ENCODE results near the gene ABHD5.

ABHD5 gene

GRCh38 chr3:43764471-43764870 is 73.7 kb downstream of the ABHD5 start:
- TF ChIP-seq CTCF (conservative IDR thresholded peaks at IDR 0.05; ENCODE audit: low read length) = no peak
- H3K4me3 ChIP-seq (ENCODE audit: low read length) = no peak overlapping the region
- DNase-seq (ENCODE audit: low read depth) = no peak

- TF ChIP-seq CTCF (conservative IDR thresholded peaks at IDR 0.05; ENCODE audit: low read length) = no peak
Measured at GRCh38 chr3:43765521-43765971, 74.8 kb downstream of the ABHD5 start.

GRCh38 chr3:43766672-43767465 is 76.1 kb downstream of the ABHD5 start:
- peak; percentile 25; the same call in 1 of the 2 replicates for TF ChIP-seq CTCF (conservative IDR thresholded peaks at IDR 0.05; ENCODE audit: low read length)
- peak; percentile 89 for DNase-seq (ENCODE audit: low read depth)
- no peak overlapping the region for H3K4me3 ChIP-seq (ENCODE audit: low read length)

More at GRCh38 chr3:43765521-43765971, 74.8 kb downstream of the ABHD5 start:
- peak; percentile 71 for DNase-seq (ENCODE audit: low read depth)
- no peak overlapping the region for H3K4me3 ChIP-seq (ENCODE audit: low read length)

GRCh38 chr3:43768381-43768973 is 77.7 kb downstream of the ABHD5 start:
- H3K4me3 ChIP-seq (ENCODE audit: low read length) = no peak overlapping the region
- DNase-seq (ENCODE audit: low read depth) = peak; percentile 82
- TF ChIP-seq CTCF (conservative IDR thresholded peaks at IDR 0.05; ENCODE audit: low read length) = no peak

- DNase-seq (ENCODE audit: low read depth) = peak; percentile 96
- peak; percentile 93 for TF ChIP-seq CTCF (conservative IDR thresholded peaks at IDR 0.05; ENCODE audit: low read length)
- peak overlapping the region; percentile 58 for H3K4me3 ChIP-seq (ENCODE audit: low read length)
Measured at GRCh38 chr3:43769097-43769884, 78.6 kb downstream of the ABHD5 start.

GRCh38 chr3:43769885-43770425 is 79.2 kb downstream of the ABHD5 start:
- no peak for TF ChIP-seq CTCF (conservative IDR thresholded peaks at IDR 0.05; ENCODE audit: low read length)

More at GRCh38 chr3:43769885-43770425, 79.2 kb downstream of the ABHD5 start:
- peak overlapping the region; percentile 58 for H3K4me3 ChIP-seq (ENCODE audit: low read length)
- no peak for DNase-seq (ENCODE audit: low read depth)

Data from AG10803 (cell line).